HFF-Myc (cell line): ENCODE results near the gene OIT3.

ENCODE experiments used
- DNase-seq: peaks from one replicate; pipeline ENCODE4 v3.0.0-alpha.2; 2011; ENCODE audit warnings: low read depth; ENCODE audit errors: extremely low read depth
- H3K4me3 ChIP-seq: replicated peaks from 2 replicates; pipeline ENCODE4 v1.5.1; 2011; ENCODE audit warnings: low read depth, mild to moderate bottlenecking, control low read depth, low read length
- CTCF ChIP-seq: IDR thresholded peaks from 2 replicates; pipeline ENCODE4 v1.5.1; 2012; ENCODE audit warnings: mild to moderate bottlenecking, low read depth, low read length, control low read depth; ENCODE audit errors: missing control alignments

OIT3 gene

GRCh38 chr10:72927485-72927884 lies 33.9 kb downstream of the OIT3 start:
- TF ChIP-seq CTCF: no peak
- DNase-seq: no peak
- H3K4me3 ChIP-seq: no peak overlapping the region

DNA sequence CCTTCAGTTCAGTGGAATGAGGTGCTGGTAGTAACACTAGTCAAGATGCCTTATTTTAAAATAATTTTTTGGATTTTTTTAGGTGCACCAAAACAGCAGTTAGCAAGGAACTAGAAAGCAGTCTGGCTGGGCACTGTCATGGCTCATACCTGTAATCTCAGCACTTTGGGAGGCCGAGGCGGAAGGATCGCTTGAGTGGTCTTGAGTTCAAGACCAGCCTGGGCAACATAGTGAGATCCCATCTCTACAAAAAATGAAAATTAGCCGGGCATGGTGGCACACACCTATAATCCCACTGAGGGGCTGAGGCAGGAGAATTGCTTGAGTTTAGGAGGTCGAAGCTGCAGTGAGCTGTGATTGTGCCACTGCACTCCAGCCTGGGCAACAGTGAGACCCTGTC lies 35.3 kb downstream of the OIT3 start:
- no peak overlapping the region for H3K4me3 ChIP-seq
- no peak for DNase-seq
- no peak for TF ChIP-seq CTCF

DNA sequence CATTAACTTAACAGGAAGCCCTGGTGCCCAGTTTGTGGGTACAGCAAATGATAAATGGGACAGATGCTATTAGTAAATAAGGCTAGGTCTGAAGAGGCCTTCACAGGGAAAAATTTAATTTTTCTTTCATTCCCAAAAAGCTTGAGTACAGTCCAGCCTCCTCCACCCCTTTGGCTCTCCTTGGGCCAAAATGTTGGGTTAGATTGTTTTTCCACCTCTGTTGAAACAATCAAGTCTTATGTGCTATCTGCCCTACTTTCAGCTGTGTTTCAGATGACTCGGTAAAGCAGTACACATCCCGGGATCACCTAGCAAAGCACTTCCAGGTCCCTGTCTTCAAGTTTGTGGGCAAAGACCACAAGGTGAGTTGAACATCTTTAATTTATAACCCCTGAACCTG lies 36.7 kb downstream of the OIT3 start:
- TF ChIP-seq CTCF: no peak
- no peak for DNase-seq
- no peak overlapping the region for H3K4me3 ChIP-seq

- no peak for TF ChIP-seq CTCF
- DNase-seq: no peak
- H3K4me3 ChIP-seq: no peak overlapping the region
Measured at GRCh38 chr10:72932259-72933015, 38.9 kb downstream of the OIT3 start.

GRCh38 chr10:72935361-72935760 lies 41.8 kb downstream of the OIT3 start:
- no peak overlapping the region for H3K4me3 ChIP-seq
- no peak for TF ChIP-seq CTCF
- no peak for DNase-seq

- H3K4me3 ChIP-seq: no peak overlapping the region
- DNase-seq: no peak
- no peak for TF ChIP-seq CTCF
Measured at GRCh38 chr10:72943498-72944234, 50.1 kb downstream of the OIT3 start.

- no peak for TF ChIP-seq CTCF
- no peak overlapping the region for H3K4me3 ChIP-seq
- DNase-seq: no peak
Measured at GRCh38 chr10:72946963-72947362, 53.4 kb downstream of the OIT3 start.
